GM18867 (cell line): Measurements from ENCODE around the gene CDC14B.
"Not testable (repeated sequence)": the region's sequence is repeated elsewhere in the genome, so short reads cannot be mapped to it uniquely, and the experiment has no call there.

Experiments
- ATAC-seq: cut with Tn5 transposase; IDR thresholded peaks from one replicate; pipeline ENCODE4 v1.9.1; 2021; ENCODE audit warnings: mild to moderate bottlenecking, moderate library complexity; ENCODE audit not compliant: unreplicated experiment

The CDC14B gene

DNA sequence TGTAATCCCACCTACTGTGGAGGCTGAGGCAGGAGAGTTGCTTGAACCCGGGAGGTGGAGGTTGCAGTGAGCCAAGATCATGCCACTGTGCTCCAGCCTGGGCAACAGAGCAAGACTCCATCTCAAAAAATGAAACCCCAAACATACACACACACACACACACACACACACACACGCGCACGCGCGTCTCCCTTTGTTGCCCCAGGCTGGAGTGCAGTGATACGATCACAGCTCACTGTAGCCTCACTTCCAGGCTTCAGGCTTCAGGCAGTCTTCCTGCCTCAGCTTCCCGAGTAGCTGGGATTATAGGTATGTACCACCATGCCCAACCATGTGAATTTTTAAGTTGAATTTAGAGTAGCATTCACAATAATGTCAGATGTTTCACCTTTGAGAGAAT, 13.9 kb upstream of the CDC14B start:
- not testable (repeated sequence) for ATAC-seq

DNA sequence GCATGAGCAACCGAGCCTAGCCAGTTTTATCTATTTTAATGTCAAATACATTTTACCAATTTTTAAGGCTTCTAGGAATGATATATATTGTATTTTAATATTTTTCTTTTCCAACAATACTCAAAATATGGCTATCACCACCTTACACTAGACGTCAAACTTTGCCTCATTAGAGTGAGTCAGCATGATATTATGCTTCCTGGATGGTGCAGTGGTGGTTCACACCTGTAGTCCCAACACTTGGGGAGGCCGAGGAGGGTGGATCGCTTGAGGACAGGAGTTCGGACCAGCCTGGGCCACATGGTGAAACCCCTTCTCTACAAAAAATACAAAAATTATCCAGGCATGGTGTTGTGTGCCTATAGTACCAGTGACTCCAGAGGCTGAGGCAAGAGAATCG, 7.3 kb upstream of the CDC14B start:
- ATAC-seq = no peak

DNA sequence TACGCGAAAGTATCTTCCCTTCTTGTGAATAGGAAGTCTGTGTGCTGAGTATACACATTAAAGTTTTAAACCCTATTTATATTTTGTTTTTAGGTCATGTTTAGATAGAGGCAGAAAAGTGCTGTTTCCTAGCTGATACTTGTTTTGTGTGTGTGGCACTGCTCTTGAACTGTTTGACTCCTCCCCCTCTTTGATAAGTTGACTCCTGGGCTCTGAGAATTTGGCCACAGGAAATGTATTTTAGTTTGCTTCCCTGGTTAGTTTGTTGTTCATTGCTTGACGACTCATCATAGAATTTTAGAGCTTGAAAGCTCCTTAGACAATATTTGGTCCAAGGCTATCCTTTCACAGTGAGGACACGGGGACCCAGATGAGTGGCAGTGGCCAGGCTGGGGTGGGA, 2.0 kb upstream of the CDC14B start:
- no peak for ATAC-seq

DNA sequence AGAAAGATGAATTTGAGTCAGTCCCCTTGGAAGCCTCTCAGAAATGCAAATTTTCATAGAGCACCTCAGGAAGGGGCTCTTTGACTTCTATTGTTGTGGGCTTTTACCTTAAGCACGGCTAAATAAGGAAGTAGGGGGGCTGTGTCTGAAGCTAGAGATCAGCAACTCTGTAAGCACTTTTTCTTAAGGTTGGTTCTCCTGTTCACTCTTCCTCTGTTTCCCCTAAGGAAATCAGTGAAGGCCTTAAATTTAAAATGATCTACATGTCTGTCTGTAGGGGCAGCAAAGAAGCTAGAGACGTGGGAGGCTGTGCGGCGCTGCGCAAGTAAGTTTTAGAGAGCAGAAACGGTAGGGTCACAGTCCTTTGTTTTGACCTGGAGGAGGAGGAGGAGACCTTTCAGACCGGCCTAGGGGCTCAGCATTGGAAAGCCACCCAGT, 1.2 kb upstream of the CDC14B start:
- ATAC-seq = no peak

DNA sequence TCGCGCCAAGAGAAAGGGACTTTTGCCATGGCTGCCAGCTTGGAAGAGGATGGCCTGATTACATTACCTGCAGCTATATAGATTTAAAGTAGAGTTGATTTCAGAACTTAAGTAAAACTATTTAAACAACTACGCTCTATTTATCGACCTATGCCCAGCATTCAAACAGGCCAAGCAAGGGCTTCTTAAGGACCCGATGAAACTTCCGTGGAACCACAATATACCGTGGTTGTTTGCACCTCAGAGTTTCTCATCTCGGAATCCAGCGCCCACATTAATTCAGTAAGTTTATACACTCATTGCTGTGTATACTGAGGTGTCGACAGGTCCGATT, 505 bp upstream of the CDC14B start:
- no peak for ATAC-seq

DNA sequence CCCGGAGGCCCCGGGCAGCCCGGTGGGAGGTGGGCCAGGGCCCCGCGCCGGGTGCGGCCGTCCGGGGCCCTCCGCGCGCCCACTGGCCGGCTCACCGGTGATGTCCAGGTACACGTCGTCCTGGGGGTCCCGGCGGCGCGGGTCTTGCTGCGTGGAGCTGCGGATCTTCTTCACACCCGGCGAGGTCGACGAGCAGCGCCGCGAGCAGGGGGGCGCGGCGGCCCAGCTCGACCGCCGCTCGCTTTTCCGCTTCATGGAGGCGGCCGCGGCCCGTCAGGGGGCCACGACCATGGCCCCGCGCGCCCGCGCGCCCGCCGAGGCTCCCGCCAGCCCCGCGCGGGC, 548 bp downstream of the CDC14B start:
- ATAC-seq = no peak

DNA sequence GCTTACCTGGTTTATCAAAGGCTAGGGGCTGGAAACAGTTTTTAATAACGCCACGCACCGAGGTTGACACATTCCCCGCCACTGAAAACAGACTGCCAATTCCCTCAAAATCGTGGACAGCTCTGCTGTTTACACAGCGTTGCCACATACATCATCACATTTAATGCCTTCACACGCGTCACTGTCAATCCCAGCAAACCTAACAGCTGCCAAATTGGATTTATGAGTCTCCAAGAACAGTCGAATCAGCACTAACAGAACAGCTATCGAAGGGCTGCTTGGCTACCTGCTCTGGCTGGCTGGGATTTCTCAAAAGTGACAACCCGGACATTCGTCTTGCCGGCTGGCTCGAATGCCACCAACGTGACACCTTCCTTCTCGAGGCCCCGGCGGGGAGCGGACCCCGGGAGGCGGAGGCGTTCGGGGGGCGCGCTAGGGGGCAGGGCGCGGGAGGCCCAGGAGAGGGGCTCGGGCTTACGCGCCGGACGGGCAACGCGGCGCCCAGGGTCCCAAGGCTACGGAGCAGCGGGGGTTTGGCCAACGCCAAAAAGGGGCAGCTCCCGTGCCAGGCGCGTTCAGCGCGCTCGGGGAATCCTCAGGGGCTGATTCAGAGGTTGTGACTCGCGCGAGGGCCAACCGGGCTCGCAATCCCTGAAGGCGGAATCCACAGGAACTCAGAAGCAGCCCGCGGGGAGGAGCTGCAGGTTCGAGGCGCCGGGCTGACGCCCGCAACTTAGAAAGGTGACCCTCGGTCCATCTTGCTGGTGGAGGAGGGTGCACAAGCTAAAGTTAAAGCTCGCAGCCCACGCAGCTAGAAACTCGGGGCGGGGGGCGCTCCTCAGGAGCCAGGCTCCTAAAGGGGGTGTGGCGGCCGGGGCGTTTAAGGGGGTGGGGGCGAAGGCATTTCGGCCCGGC, 1.2 kb downstream of the CDC14B start:
- ATAC-seq = no peak

DNA sequence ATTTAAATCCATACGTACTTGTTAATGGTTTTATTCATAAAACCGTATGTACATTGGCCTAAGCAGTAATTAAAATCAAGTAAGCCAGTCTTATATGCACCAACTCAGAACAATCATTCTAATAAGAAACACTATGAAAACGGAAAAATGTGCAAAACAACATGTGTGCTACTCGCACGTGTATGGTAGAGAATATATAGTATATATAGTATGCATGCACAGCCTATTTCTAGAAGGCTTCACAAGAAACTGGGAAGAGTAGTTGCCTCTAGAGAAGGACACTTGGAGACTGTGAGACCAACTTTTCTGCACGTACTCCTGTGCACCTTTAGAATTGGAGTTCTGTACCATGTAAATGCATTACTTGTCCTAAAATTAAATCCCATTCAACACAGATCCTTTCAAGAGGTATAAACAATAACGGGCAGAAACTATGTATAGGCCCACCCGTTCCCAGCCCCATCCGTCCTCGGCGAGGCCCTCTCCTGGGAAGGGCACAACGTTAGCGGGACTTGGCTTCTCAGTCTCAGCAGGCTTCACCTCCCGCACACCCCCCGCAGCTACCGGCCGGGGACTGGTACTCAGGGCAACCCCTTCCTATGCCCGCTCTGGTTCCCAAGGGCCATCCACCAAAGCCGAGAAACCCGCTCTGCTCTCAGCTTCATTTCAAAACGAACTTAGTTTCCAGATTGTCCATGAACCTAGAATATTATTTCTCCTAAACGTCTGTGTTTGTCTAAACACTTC, 2.0 kb downstream of the CDC14B start:
- no peak for ATAC-seq

DNA sequence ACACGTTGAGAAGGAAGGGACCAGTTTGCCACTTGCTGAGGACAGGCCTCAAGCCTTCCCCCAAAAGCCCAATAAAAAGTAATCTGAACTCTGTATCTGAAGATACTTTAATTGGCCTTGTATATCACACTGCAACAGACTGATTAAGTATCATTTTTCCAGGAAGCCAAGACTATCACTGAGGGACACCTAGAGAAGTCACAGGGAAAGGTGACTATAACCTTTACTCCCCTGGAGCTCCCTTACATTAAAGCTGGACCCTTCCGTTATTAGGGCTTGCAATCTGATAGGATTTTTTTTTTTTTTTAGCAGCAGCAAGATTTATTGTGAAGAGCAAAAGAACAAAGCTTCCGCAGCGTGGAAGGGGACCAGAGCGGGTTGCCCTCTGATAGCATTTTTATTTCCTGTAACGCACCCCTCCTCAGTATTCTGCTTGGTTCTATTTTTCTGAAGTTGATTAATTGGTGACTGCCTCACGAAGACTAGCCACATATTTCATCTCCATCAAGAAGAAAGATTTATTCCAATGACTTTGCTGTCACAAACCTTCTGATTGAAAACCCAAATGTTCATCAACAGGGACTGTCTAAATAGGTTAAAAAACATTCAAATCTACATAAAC, 2.7 kb downstream of the CDC14B start:
- no peak for ATAC-seq

DNA sequence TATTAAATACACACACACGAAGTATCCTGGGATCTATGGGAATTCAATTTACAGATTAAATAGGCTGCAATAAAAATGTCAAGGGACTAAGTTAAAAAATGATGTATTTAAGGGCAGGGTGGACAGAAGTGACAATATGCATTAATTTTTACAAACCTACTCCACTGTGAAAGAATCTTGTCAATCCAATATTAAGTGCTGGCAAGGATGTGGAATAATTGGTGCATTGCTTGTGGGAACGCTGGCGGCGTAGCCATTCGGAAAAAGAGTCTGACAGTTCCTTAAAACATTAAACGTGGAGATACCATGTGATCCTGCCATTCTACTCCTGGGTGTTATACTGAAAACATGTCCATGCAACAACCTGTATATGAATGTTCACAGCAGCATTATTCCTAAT, 4.2 kb downstream of the CDC14B start:
- ATAC-seq = no peak

DNA sequence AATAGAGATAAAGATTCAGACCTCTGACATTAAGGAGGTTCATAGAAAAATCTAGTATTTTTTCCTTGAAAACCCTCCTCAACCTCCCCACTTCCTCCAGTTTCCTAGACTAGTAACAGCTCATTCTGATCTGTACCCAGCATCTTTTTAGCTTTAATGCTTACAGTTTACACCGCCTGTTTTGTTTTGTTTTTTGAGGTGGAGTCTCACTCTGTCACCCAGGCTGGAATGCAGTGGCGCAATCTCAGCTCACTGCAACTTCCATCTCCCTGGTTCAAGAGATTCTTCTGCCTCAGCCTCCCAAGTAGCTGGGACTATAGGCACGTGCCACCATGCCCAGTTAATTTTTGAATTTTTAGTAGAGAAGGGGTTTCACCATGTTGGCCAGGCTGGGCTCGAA, 5.0 kb downstream of the CDC14B start:
- not testable (repeated sequence) for ATAC-seq

DNA sequence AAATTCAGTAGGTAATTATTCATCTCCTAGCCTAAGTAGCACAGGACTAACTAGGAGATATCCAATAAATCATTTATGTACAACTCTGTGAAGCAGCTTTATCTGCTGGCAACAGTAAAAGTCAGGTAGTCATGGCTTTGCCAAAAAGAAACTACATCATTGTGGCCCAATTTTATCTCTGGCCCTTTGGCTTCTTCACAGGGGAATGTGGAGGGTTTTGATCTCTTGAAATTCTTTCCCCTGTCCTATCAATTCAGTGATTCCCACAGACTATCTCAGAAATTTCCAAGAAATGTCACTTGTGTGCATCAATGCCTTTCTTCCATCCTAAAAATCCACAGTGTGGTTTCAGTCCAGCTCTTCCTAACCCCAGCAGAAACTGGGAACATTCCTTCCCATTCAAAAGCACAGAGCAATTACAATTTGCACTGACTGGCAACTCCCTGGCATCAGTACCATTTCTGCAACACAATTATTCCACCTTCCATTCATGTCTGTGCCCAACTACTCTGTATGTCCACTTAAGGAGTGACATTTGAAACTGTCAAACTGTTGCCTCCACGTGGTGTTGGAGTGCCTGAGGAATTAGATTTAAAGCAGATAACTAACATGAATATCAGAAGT, 6.6 kb downstream of the CDC14B start:
- no peak for ATAC-seq

DNA sequence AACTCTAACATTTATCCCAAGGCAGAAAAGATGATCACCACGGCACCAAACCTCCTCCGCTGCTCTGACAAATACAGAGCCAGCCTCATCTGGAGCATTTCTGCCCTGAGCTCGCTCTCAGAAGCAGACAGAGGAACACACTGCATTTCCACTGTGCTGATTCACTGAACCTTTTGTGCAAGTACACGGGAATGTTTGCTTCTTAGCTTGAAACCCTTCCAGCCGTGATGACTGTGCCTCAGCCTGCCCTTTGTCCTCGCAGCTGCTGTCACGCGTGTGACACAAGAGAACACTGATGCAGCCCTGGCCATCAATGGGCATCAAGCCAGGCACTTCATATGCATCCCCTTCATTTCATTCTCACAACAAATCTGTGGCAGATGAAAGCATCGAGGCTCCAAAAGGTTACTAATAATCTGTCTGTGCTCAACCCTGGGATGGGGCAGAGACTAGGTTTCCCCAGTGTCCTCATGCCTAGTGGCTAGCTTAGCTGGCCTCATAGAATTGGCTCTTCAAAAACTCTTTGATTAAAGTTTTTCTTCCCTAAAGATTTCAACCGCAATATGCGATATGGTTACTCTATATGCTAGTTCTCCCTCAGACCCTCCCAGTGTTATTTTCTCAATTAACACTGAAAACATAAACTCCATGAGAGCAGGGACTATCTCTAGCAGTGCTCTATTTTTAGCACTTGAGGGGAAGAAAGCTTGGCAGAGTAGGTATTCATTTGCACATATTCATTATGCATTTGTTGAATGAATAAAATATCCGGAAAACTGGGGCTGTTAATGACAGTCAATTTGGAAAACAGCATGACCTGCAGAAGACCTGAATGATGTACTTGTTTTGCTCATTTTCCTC, 7.3 kb downstream of the CDC14B start:
- no peak for ATAC-seq

DNA sequence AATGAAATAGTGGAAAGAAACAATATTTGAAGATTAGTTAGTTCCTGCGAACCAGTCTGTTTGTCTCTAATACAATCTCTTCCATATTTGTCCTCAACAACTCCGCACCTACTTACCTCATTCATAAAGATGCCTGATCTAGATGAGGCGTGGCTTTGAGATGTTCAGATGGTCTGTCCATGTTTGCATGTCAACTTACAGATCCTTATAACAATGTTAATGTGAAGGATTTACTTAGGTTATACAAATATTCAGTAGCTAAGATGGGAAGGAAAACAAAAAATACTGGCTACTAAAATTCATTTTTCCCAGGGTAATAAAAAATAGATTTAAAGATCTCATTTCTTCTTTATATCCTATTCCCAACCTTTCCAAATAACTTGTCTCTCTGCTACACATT, 8.3 kb downstream of the CDC14B start:
- no peak for ATAC-seq

DNA sequence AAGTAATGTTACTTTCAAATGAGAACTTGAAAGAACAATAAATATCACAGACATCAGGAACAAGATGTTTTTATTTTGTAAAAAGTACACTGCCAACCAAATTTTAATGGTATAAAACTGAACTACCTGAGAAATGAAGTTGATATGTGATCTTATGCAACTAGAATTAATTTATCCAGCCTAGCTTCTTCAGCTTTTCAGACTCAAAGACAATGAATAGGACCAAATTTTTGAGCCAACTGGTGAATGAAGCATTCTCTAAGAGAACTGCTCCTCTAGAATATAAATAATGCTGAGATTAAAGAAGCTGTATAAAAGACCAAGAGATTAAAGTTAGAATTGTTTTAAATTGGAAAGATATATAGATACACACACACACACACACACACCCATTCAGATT, 9.9 kb downstream of the CDC14B start:
- ATAC-seq = no peak

DNA sequence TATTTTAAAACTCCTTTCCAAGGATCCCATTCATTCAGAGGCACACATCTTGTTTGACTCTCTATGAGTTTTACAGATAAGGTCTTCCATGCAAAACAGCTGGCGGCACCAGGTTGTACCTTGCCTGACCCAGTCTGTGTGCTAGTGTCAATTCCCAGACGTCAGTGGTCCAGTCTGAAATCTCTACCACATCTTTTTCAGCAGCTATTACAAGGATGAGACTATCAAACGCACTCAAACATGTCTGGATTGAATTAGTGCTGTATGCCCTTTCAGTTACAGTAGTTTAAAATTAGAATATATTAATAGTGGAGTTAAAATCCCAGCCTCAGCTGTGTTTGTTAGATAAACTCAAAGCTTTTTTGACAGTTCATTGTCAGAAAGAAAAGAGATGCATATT, 11.7 kb downstream of the CDC14B start:
- ATAC-seq = no peak

DNA sequence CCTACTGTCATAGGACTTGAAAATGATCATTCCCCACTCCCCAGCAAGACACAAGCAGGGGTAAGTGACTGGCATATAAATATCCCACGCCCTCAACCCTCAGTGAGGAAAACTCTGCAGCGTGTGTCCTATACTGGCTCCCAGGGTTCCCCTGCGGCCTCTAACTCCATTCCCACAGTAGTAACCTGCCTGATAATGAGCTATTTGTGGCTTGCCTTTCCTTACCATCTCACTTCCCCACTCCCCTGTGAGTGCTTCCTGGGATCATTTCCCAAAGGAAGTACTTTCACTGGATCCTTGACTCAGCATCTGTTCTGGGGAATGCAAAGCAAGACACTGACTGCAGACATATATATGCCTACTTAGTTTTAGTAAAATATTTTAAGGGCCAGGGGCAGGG, 14.3 kb downstream of the CDC14B start:
- ATAC-seq = no peak

DNA sequence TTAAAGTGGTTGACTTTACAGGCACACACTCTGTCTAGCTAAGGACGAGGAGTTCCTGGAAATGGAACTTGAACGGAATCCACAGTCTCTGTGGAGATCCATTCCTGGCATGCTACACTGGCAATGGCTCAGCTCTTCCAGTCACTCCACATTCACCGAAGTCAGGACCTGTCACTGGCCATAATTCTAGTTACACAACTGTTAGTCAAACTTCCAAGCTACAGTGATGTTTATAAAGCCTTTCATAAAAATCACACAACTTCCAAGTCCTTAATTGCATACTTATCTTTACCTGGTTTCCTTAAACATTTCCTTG, 15.7 kb downstream of the CDC14B start:
- ATAC-seq = no peak

DNA sequence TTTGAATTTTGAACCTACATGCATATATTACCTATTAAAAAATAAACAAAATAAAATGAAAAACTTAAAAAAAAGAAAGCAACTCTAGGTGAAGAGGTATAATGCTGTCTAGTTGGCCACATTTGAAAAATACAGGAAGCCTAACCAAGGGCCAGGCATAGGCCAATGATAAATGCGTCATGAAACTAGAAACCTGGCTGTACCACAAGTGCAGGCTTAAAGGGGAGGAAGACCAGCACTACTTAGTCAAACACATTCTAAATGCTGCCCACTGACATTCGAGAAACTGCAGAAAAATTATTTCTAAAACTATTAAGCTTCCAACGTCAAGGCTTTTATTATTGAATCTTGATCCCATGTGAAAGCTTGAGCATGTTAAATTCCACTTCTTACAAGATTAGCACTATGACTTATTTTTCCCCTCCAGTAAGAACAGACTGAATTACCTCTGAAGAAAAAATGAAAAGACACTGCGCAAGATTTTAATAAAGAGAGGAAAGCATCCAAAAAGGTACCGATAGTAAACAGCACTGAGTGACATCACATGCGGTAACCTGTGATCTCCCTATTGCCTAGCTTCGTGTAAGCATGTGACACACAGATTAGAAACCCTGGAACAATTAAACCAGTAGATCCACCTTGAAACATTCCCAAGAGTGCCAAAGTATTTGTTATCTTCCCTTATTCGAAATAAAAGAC, 16.2 kb downstream of the CDC14B start:
- ATAC-seq = no peak

DNA sequence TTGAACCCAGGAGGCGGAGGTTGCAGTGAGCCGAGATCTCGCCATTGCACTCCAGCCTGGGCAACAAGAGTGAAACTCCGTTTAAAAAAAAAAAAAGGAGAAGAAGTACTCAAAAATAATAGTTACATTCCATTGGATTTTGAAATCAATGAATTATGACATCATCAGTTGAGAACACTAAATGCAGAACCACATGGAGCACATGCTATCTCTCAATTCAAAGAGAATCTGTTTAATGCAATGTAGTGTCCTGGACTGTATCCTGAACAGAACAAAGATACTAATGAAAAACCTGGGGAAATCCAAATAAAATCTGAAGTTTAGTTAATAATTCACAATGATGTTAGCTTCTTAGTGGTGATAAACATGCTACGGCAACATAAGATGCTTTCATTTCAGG, 20.3 kb downstream of the CDC14B start:
- no peak for ATAC-seq
